Ammon's horn (tissue), 1 donor: ENCODE data around the gene LCN10.
"Not testable (repeated sequence)": the region's sequence is repeated elsewhere in the genome, so short reads cannot be mapped to it uniquely, and the experiment has no call there.

Source experiments
- DNase-seq: peaks from one replicate; pipeline ENCODE4 v3.0.0-alpha.2; 2016; ENCODE audit warnings: low spot score

LCN10 gene

GRCh38 chr9:136771907-136772415 lies 29.2 kb upstream of the LCN10 start:
- no peak for DNase-seq

GRCh38 chr9:136769710-136770191 lies 27.0 kb upstream of the LCN10 start:
- DNase-seq, result no peak

GRCh38 chr9:136766410-136767120 lies 23.8 kb upstream of the LCN10 start:
- DNase-seq, result peak; percentile 66

- not testable (repeated sequence) for DNase-seq
These were observed 23.1 kb upstream of the LCN10 start for GRCh38 chr9:136765745-136766409.

GRCh38 chr9:136765041-136765440 lies 22.3 kb upstream of the LCN10 start:
- DNase-seq, result no peak

GRCh38 chr9:136764301-136764891 lies 21.7 kb upstream of the LCN10 start, which contains the start of gene LCN15:
Gene LCN15, minus strand, starts transcription at chr9:136764518. Its CDS starts 30 bp downstream, at chr9:136764488.
- DNase-seq, result no peak

GRCh38 chr9:136763649-136764035 lies 20.9 kb upstream of the LCN10 start:
- no peak for DNase-seq

- no peak for DNase-seq
These were observed 20.3 kb upstream of the LCN10 start for GRCh38 chr9:136762915-136763648.

- DNase-seq, result no peak
These were observed 19.5 kb upstream of the LCN10 start for GRCh38 chr9:136762221-136762691.

- DNase-seq, result no peak
These were observed 18.8 kb upstream of the LCN10 start for GRCh38 chr9:136761545-136761981.

- DNase-seq, result peak; percentile 79
These were observed 18.2 kb upstream of the LCN10 start for GRCh38 chr9:136760834-136761544.

- DNase-seq, result no peak
These were observed 17.7 kb upstream of the LCN10 start for GRCh38 chr9:136760424-136760823.

- no peak for DNase-seq
These were observed 16.9 kb upstream of the LCN10 start for GRCh38 chr9:136759436-136760325.

- DNase-seq, result no peak
These were observed 16.3 kb upstream of the LCN10 start for GRCh38 chr9:136759001-136759400.

GRCh38 chr9:136757751-136758140 lies 15.0 kb upstream of the LCN10 start:
- no peak for DNase-seq

GRCh38 chr9:136757328-136757727 lies 14.6 kb upstream of the LCN10 start:
- DNase-seq, result no peak

- no peak for DNase-seq
These were observed 14.1 kb upstream of the LCN10 start for GRCh38 chr9:136756836-136757235.

GRCh38 chr9:136756134-136756438 lies 13.3 kb upstream of the LCN10 start:
- no peak for DNase-seq

GRCh38 chr9:136755302-136756133 lies 12.8 kb upstream of the LCN10 start:
- DNase-seq, result not testable (repeated sequence)
